Measurements from ENCODE around the gene OR12D3.

The OR12D3 gene

DNA sequence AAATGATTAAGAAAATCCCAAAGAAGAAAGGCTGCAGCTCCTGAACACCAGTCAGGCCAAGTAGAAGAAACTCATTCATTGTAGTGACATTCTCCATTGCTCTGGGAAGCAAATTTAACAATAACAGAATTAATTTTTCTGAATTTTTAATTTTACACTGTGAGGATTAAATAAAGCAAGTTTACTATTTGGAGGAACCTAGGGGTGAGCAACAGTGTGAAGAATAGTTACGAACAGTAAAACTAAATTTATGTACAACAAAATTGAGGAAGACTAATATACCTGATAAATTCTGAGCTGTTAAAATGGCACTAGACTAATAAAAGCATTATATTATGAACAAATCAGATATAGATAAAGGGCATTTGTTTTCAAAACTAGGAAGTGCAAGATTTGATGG, at the start of gene OR12D3:
Gene OR12D3 (minus strand): TSS at position 101 of the 400 bp plus-strand sequence. CDS start 4 bp downstream, at position 97.
- TF ChIP-seq CTCF (IDR thresholded peaks at IDR 0.05): no peak

DNA sequence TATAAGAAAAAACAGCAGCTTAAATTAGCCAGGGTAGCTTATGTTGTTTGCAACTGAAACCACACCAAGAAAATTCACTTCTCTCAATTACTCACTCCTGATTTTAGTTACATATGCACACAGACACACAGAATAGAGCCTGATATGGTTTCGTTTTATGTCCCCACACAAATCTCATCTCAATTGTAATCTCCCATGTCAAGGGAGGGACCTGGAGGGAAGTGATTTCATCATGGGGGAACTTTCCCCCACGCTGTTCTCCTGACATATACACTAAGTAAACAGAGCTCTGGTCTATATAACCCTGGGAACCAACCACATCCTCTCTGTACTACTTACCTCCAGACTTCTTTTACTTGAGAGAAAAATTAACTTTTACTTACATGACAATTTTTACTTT, 49.5 kb upstream of the OR12D3 start:
- no peak for TF ChIP-seq CTCF (IDR thresholded peaks at IDR 0.05)

DNA sequence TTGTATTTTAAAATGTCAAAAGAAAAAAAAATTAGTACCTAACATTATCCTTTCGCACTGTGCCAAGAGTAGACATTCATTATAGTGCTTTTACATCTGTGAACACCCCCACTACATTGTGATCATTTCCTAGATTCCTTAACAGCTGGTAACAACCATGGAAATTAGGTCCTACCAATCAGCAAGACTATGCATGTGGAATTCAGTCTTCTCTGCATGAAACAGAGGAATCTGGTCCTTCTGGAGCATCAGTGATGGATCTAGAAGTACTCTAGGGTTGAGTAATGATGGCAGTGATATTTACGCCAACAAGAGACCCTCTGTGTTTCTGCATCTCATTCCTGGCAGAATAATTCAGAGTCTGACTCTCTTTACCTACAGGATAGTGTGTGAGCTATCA, 49.1 kb upstream of the OR12D3 start:
- no peak for TF ChIP-seq CTCF (IDR thresholded peaks at IDR 0.05)

GRCh38 chr6:29419516-29419915, 44.4 kb upstream of the OR12D3 start:
- no peak for TF ChIP-seq CTCF (IDR thresholded peaks at IDR 0.05)

DNA sequence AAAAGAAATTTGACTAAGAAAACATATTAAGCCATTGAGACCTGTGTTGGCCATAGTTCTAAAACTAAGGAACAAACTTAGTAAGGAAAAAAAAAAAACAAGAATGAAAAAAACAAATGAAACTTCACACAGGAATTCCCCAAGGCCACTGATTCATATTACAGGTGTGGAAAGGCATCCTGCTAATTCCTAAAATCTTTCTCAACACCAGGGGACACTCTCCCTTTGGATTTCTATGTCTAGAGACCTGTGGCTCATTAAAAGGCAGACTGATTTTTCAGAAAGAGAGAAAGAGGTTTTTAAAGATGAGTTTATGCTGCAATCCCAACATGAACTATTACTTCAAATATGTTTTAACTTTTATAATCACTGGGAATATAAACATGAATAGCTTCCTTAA, 39.5 kb upstream of the OR12D3 start, which contains the start of gene OR12D1:
Gene OR12D1 (plus strand): TSS at position 341 of the 400 bp plus-strand sequence.
- TF ChIP-seq CTCF (IDR thresholded peaks at IDR 0.05): peak; percentile 20; the same call in 1 of the 2 replicates

DNA sequence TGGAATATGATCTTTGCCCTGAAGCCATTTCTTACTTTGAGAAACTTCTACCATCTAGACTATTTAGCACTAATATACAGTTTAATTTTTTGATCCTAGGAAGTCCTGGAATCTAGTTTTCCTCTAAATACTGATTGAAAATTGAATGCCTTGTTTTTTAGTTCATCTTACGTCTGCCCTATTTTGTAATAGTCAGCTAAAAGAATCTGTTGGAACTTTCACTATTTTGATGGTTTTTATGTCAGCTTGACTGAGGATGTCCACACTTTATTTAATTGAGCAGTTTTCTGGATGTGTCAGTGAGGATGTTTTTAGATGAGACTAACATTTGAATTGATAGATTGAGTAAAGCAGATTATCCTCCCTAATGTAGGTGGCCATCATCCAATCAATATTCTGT, 28.7 kb upstream of the OR12D3 start:
- TF ChIP-seq CTCF (IDR thresholded peaks at IDR 0.05): no peak

- TF ChIP-seq CTCF (IDR thresholded peaks at IDR 0.05): no peak
These were observed 24.4 kb upstream of the OR12D3 start for GRCh38 chr6:29399525-29399924.

- no peak for TF ChIP-seq CTCF (IDR thresholded peaks at IDR 0.05)
These were observed 20.2 kb upstream of the OR12D3 start, which contains the start of gene OR12D2 for GRCh38 chr6:29395331-29395730. TSS of gene OR12D2 (plus strand) at chr6:29395631. CDS start at chr6:29396700, 1,069 bp downstream.
